T47D (cell line): Measurements from ENCODE around the gene SLC9A9.

Experiments
- DNase-seq, 2 experiments: peaks; one replicate each; pipeline versions ENCODE4 v3.0.0 to v3.0.0-alpha.2; 2011 to 2012; ENCODE audit warnings: low read depth in 1 of 2, low spot score in 1 of 2
- JUND ChIP-seq: IDR thresholded peaks from 2 replicates; pipeline ENCODE4 v1.6.1; 2012; ENCODE audit warnings: low read depth
- in situ Hi-C: cut with HindIII; loops from 2 replicates; pipeline ENCODE4 v1.10.0; 2016; ENCODE audit warnings: low sequenced_read_pairs, low pct_unique_long_range_greater_than_20kb

SLC9A9 gene

GRCh38 chr3:143480344-143480743 is 367.9 kb downstream of the SLC9A9 start:
- DNase-seq = no peak
- TF ChIP-seq JUND = no peak
- in situ Hi-C loops = no loop called here

GRCh38 chr3:143479727-143480126 is 368.5 kb downstream of the SLC9A9 start:
- TF ChIP-seq JUND = no peak
- no peak for DNase-seq
- in situ Hi-C loops = no loop called here

GRCh38 chr3:143478115-143478693 is 370.1 kb downstream of the SLC9A9 start:
- in situ Hi-C loops = no loop called here
- DNase-seq = no peak
- TF ChIP-seq JUND = no peak

GRCh38 chr3:143476965-143477640 is 371.2 kb downstream of the SLC9A9 start:
- in situ Hi-C loops = no loop called here
- no peak for TF ChIP-seq JUND

GRCh38 chr3:143475981-143476380 is 372.3 kb downstream of the SLC9A9 start:
- no peak for DNase-seq
- in situ Hi-C loops = no loop called here
- TF ChIP-seq JUND = no peak

More at GRCh38 chr3:143476965-143477640, 371.2 kb downstream of the SLC9A9 start:
- no peak for DNase-seq

- no peak for DNase-seq
- no peak for TF ChIP-seq JUND
- in situ Hi-C loops = no loop called here
These were observed 375.3 kb downstream of the SLC9A9 start for GRCh38 chr3:143472731-143473523.

GRCh38 chr3:143471705-143472104 is 376.6 kb downstream of the SLC9A9 start:
- in situ Hi-C loops = no loop called here
- DNase-seq = no peak
- no peak for TF ChIP-seq JUND

- DNase-seq = no peak
- no peak for TF ChIP-seq JUND
- in situ Hi-C loops = no loop called here
These were observed 379.1 kb downstream of the SLC9A9 start for GRCh38 chr3:143469159-143469558.

GRCh38 chr3:143465666-143466065 is 382.6 kb downstream of the SLC9A9 start:
- in situ Hi-C loops = no loop called here
- TF ChIP-seq JUND = no peak
- DNase-seq = no peak

GRCh38 chr3:143464850-143465249 is 383.4 kb downstream of the SLC9A9 start:
- no peak for DNase-seq
- no peak for TF ChIP-seq JUND
- in situ Hi-C loops = no loop called here

GRCh38 chr3:143455480-143455879 is 392.8 kb downstream of the SLC9A9 start:
- in situ Hi-C loops = no loop called here
- no peak for TF ChIP-seq JUND
- DNase-seq = no peak

- no peak for TF ChIP-seq JUND
- no peak for DNase-seq
- in situ Hi-C loops = no loop called here
These were observed 397.6 kb downstream of the SLC9A9 start for GRCh38 chr3:143450632-143451031.

- no peak for TF ChIP-seq JUND
These were observed 400.8 kb downstream of the SLC9A9 start for GRCh38 chr3:143447491-143447890.

GRCh38 chr3:143445118-143445517 is 403.1 kb downstream of the SLC9A9 start:
- in situ Hi-C loops = no loop called here

More at GRCh38 chr3:143447491-143447890, 400.8 kb downstream of the SLC9A9 start:
- in situ Hi-C loops = no loop called here
- no peak for DNase-seq

More at GRCh38 chr3:143445118-143445517, 403.1 kb downstream of the SLC9A9 start:
- no peak for DNase-seq
- TF ChIP-seq JUND = no peak
